Endothelial cell of umbilical vein (primary cell): Measurements from ENCODE around the gene EEF2K. TPM values are rescaled to one million over a fixed set of nuclear protein-coding genes. Genes with fewer than 3 reads are reported as not detected.

ENCODE experiments used
- BruUV-seq: library from RNA; stranded (reverse); fragments of 400-500 nt; replicated peaks from 2 replicates; lab custom pipeline; 2021; lab: Mats Ljungman, UMichigan
- CTCF ChIA-PET: fragments of 300-600, 350-600 bp; sonication (Branson Sonifier 250); formaldehyde crosslinking; loops from one replicate; lab custom pipeline; 2021; ENCODE audit warnings: antibody characterized with exemption, inconsistent platforms; lab: Charles Lee
- POLR2A ChIA-PET: fragments of 300-600, 350-600 bp; sonication (Branson Sonifier 250); formaldehyde crosslinking; loops from one replicate; lab custom pipeline; 2021; ENCODE audit warnings: antibody characterized with exemption, inconsistent platforms; lab: Charles Lee
- DNase-seq: peaks from one replicate; pipeline ENCODE4 v3.0.0-alpha.2; 2011; ENCODE audit warnings: low read depth, low spot score
- FAIRE-seq: peaks from 2 replicates; lab custom pipeline; 2011; peaks lifted over from hg19 to GRCh38; lab: Jason Lieb, UNC
- H2AFZ ChIP-seq: 2 replicates; pipeline ENCODE4 v1.6.0; 2012; ENCODE audit warnings: low read depth, low read length, control low read depth, inconsistent platforms
- H3K27ac ChIP-seq: 2 replicates; pipeline ENCODE4 v1.5.1; 2011; ENCODE audit warnings: low read depth, mild to moderate bottlenecking, control low read depth, low read length, moderate library complexity; ENCODE audit not compliant: insufficient read depth
- H3K27me3 ChIP-seq, 2 experiments: 2 replicates each; pipeline versions ENCODE4 v1.6.0 to v1.6.1; 2011; ENCODE audit warnings: low read length in 2 of 2, mixed read lengths in 1 of 2; ENCODE audit not compliant: control insufficient read depth in 2 of 2, insufficient read depth in 2 of 2
- H3K36me3 ChIP-seq, 2 experiments: 2 replicates in 1 of 2; 3 replicates in 1 of 2; pipeline ENCODE4 v1.5.1; 2011; ENCODE audit warnings: low read length in 2 of 2, mild to moderate bottlenecking in 1 of 2, moderate library complexity in 1 of 2; ENCODE audit not compliant: control insufficient read depth in 2 of 2, insufficient read depth in 2 of 2; ENCODE audit errors: extremely low read depth in 1 of 2
- H3K4me1 ChIP-seq: 3 replicates; pipeline ENCODE4 v1.5.1; 2011; ENCODE audit warnings: mild to moderate bottlenecking, low read length; ENCODE audit not compliant: control insufficient read depth, insufficient read depth; ENCODE audit errors: extremely low read depth
- H3K4me2 ChIP-seq: 2 replicates; pipeline ENCODE4 v1.6.1; 2011; ENCODE audit warnings: low read length, control low read depth, mixed read lengths; ENCODE audit not compliant: insufficient read depth
- H3K4me3 ChIP-seq, 3 experiments: fragments of 200-600 bp in 1 of 3; sonication (generic), shearing (Covaris generic) in 1 of 3; replicated peaks in 1 of 3; 2 replicates each; pipeline ENCODE4 v1.5.1; 2011 to 2016; ENCODE audit warnings: control low read depth in 3 of 3, low read length in 3 of 3, mild to moderate bottlenecking in 2 of 3, inconsistent platforms in 1 of 3, low read depth in 1 of 3, moderate library complexity in 1 of 3; ENCODE audit not compliant: insufficient read depth in 1 of 3
- H3K79me2 ChIP-seq: 2 replicates; pipeline ENCODE4 v1.6.0; 2012; ENCODE audit warnings: low read length, inconsistent platforms; ENCODE audit not compliant: control insufficient read depth, insufficient read depth
- H3K9ac ChIP-seq: replicated peaks from 2 replicates; pipeline ENCODE3; 2011; ENCODE audit warnings: low read length, control low read depth; ENCODE audit not compliant: insufficient read depth; ENCODE audit errors: extremely low read depth
- H3K9me1 ChIP-seq: replicated peaks from 3 replicates; pipeline ENCODE4 v1.6.0; 2011; ENCODE audit warnings: mild to moderate bottlenecking, low read length; ENCODE audit not compliant: control insufficient read depth, insufficient read depth; ENCODE audit errors: extremely low read depth
- H3K9me3 ChIP-seq: replicated peaks from 2 replicates; pipeline ENCODE4 v1.5.1; 2012; ENCODE audit warnings: low read length, inconsistent platforms; ENCODE audit not compliant: control insufficient read depth, insufficient read depth
- H4K20me1 ChIP-seq: replicated peaks from 2 replicates; pipeline ENCODE3; 2011; ENCODE audit warnings: mild to moderate bottlenecking, low read length; ENCODE audit not compliant: control insufficient read depth, insufficient read depth; ENCODE audit errors: extremely low read depth
- CTCF ChIP-seq, 2 donors: IDR thresholded peaks; 1 replicate in 1 of 2; 2 replicates in 1 of 2; pipeline ENCODE4 v1.5.1; 2011; ENCODE audit warnings: low read length in 2 of 2, mild to moderate bottlenecking in 2 of 2, moderate library complexity in 2 of 2, control low read depth in 1 of 2, inconsistent platforms in 1 of 2, low read depth in 1 of 2; ENCODE audit not compliant: insufficient read depth in 1 of 2; ENCODE audit errors: extremely low read depth in 1 of 2
- EZH2 ChIP-seq: IDR thresholded peaks from 2 replicates; pipeline ENCODE4 v1.6.1; 2012; ENCODE audit warnings: borderline replicate concordance, low read depth, mild to moderate bottlenecking, moderate library complexity, low read length, inconsistent platforms; ENCODE audit not compliant: severe bottlenecking
- FOS ChIP-seq: IDR thresholded peaks from 2 replicates; pipeline ENCODE4 v1.6.1; 2011; ENCODE audit warnings: mild to moderate bottlenecking, low read length, moderate library complexity, borderline replicate concordance; ENCODE audit not compliant: insufficient read depth
- GATA2 ChIP-seq: IDR thresholded peaks from 2 replicates; pipeline ENCODE4 v1.7.0; 2011; ENCODE audit warnings: low read depth, mild to moderate bottlenecking, moderate library complexity, mixed read lengths, low read length; ENCODE audit not compliant: insufficient read length, insufficient read depth
- MYC ChIP-seq: IDR thresholded peaks from one replicate; pipeline ENCODE4 v1.6.1; 2011; ENCODE audit warnings: mild to moderate bottlenecking, low read depth, low read length
- POLR2A ChIP-seq: IDR thresholded peaks from 2 replicates; pipeline ENCODE4 v1.6.1; 2012; ENCODE audit warnings: low read depth, mild to moderate bottlenecking, control low read depth, low read length
- dilution Hi-C: fragments of 300-500 bp; cut with MboI; formaldehyde crosslinking; loops from one replicate; pipeline ENCODE4 v1.15.0; 2019; ENCODE audit warnings: low sequenced_read_pairs; ENCODE audit not compliant: extremely low pct_ligation_motif_present
- intact Hi-C: fragments of 100-400 bp; cut with micrococcal nuclease; formaldehyde crosslinking; loops from one replicate; pipeline ENCODE4 v1.10.0; 2022
- polyA plus RNA-seq, 4 experiments: library from polyadenylated mRNA; depleted of rRNA in 3 of 4; stranded (reverse) in 3 of 4; unstranded in 1 of 4; fragments of >200 nt; gene quantifications; 2 replicates each; pipeline versions ENCODE4 v1.2.1 to v1.2.3, GENCODE V29; 2011 to 2012; ENCODE audit warnings: missing spikeins in 1 of 4
- total RNA-seq: library from RNA; stranded (reverse); gene quantifications from 2 replicates; pipeline ENCODE4 v1.2.3, GENCODE V29; 2021

EEF2K gene
- total and polyA plus RNA-seq, 2 donors (not counting 3 experiments of a cell fraction or from before 2014, with no cell fraction given): 16.0 to 48.6 TPM

DNA sequence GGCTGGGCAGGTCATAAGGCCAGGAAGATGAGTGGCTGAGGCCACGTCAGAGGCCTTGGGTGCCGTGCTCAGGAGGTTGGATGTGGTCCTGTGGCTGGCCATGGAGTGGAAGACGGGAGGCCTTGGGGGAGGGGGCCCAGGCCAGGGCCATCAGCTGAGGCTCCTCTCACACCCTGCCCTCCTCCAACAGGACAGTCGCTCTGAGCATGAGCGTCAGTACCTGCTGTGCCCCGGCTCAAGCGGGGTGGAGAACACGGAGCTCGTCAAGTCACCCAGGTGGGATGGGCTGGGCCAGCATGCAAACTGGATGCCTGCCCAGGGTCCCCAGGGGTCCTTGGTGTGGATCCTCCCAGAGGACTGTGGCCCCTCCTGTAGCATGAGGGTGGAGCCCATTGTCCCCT, 110.3 kb downstream of the EEF2K start:
- H3K9ac ChIP-seq: no peak overlapping the region
- no peak for TF ChIP-seq POLR2A
- no peak for TF ChIP-seq FOS
- TF ChIP-seq CTCF (IDR thresholded peaks at IDR 0.05; ENCODE audit: extremely low read depth in 1 of 2, insufficient read depth in 1 of 2, low read depth in 1 of 2, low read length in 2 of 2): no peak
- TF ChIP-seq EZH2: no peak
- no peak for TF ChIP-seq MYC
- TF ChIP-seq GATA2: no peak
- intact Hi-C loops: no loop called here
- no peaks in the 10 kb centered on the region for H3K9me3 ChIP-seq
- H3K4me1 ChIP-seq: peaks cover 14% of the 10 kb centered on the region
- H3K9me1 ChIP-seq: no peaks in the 10 kb centered on the region
- BruUV-seq: no TSS peak
- dilution Hi-C loops: no loop called here
- H2AFZ ChIP-seq: no peak overlapping the region
- no peak overlapping the region for H3K27ac ChIP-seq
- H3K79me2 ChIP-seq: peaks cover under 1% of the 10 kb centered on the region
- FAIRE-seq: no peak
- H3K36me3 ChIP-seq: peaks cover 6 to 28% of the 10 kb centered on the region in 2 experiments
- no peak for DNase-seq
- no peaks in the 10 kb centered on the region for H3K27me3 ChIP-seq
- ChIA-PET CTCF (no interaction called here), POLR2A (no interaction called here)
- H3K4me2 ChIP-seq: no peak overlapping the region
- no peak overlapping the region for H3K4me3 ChIP-seq
- no peaks in the 10 kb centered on the region for H4K20me1 ChIP-seq

GRCh38 chr16:22317001-22317530, 111.0 kb downstream of the EEF2K start:
- Histone ChIP-seq H3K9me1 (no peaks in the 10 kb centered on the region), H3K79me2 (peaks cover 3% of the 10 kb centered on the region), H2AFZ (no peak overlapping the region), H4K20me1 (no peaks in the 10 kb centered on the region), H3K4me3 (no peak overlapping the region), H3K36me3 (peaks cover 6 to 28% of the 10 kb centered on the region in 2 experiments), H3K27ac (no peak overlapping the region), H3K4me2 (no peak overlapping the region), H3K9ac (no peak overlapping the region), H3K9me3 (no peaks in the 10 kb centered on the region), H3K27me3 (no peaks in the 10 kb centered on the region), H3K4me1 (peaks cover 14% of the 10 kb centered on the region)
- dilution Hi-C loops (no loop called here), intact Hi-C loops (no loop called here)
- POLR2A ChIA-PET: no interaction called here
- no TSS peak for BruUV-seq
- TF ChIP-seq POLR2A: no peak
- no peak for FAIRE-seq
- DNase-seq: no peak
- CTCF ChIA-PET: no interaction called here
